Neural cell (in vitro differentiated cells): ENCODE measurements around the gene DLD.

ENCODE experiments used
- CTCF ChIP-seq: fragments of 450-650 bp; IDR thresholded peaks from 2 replicates; pipeline ENCODE4 v1.5.1; 2014; ENCODE audit warnings: antibody characterized with exemption, mild to moderate bottlenecking, moderate library complexity; ENCODE audit not compliant: poor library complexity, severe bottlenecking
- EZH2 ChIP-seq: fragments of 200-600, 300-800 bp; shearing (Covaris generic), sonication (generic); IDR thresholded peaks from 2 replicates; pipeline ENCODE4 v1.6.1; 2014; ENCODE audit warnings: antibody characterized with exemption, low read length, borderline replicate concordance, mild to moderate bottlenecking; ENCODE audit not compliant: insufficient read depth, poor library complexity, severe bottlenecking
- POLR2AphosphoS5 ChIP-seq: IDR thresholded peaks from 2 replicates; pipeline ENCODE4 v1.6.1; 2012

GRCh38 chr7:107918948-107919347 lies 28.0 kb downstream of the DLD start:
- TF ChIP-seq CTCF (no peak), EZH2 (no peak), POLR2AphosphoS5 (no peak)
